GM12801 (cell line): ENCODE measurements around the gene CFAP43.

ENCODE experiments used
- CTCF ChIP-seq: IDR thresholded peaks from one replicate; pipeline ENCODE4 v1.5.1; 2011; ENCODE audit warnings: control low read depth; ENCODE audit not compliant: insufficient read length; ENCODE audit errors: extremely low read depth

Gene CFAP43

GRCh38 chr10:104183682-104184081 is 48.5 kb downstream of the CFAP43 start:
- no peak for TF ChIP-seq CTCF

GRCh38 chr10:104170610-104171254 is 61.4 kb downstream of the CFAP43 start:
- no peak for TF ChIP-seq CTCF

- TF ChIP-seq CTCF, result no peak
Measured at GRCh38 chr10:104155591-104155990, 76.6 kb downstream of the CFAP43 start.

- TF ChIP-seq CTCF, result no peak
Measured at GRCh38 chr10:104151737-104152136, 80.4 kb downstream of the CFAP43 start.

- TF ChIP-seq CTCF, result no peak
Measured at GRCh38 chr10:104150139-104150538, 82.0 kb downstream of the CFAP43 start.

GRCh38 chr10:104146882-104147281 is 85.3 kb downstream of the CFAP43 start:
- TF ChIP-seq CTCF, result no peak

GRCh38 chr10:104144931-104145330 is 87.2 kb downstream of the CFAP43 start:
- no peak for TF ChIP-seq CTCF
